Left ventricle myocardium inferior (tissue), 1 donor: ENCODE data around the gene GATAD2B. TPM values are rescaled to one million over a fixed set of nuclear protein-coding genes. Genes with fewer than 3 reads are reported as not detected.
A peak's percentile ranks its signal among the peaks of the same experiment; 100 is the strongest.

ENCODE experiments used
- DNase-seq: peaks from one replicate; pipeline ENCODE4 v3.0.0-alpha.2; 2020
- H3K27ac ChIP-seq: fragments of 200-600 bp; replicated peaks from 2 replicates; pipeline ENCODE4 v1.8.0; 2021
- H3K27me3 ChIP-seq: fragments of 200-600 bp; 2 replicates; pipeline ENCODE4 v1.8.0; 2021; ENCODE audit warnings: low read depth
- H3K36me3 ChIP-seq: fragments of 200-600 bp; 2 replicates; pipeline ENCODE4 v1.8.0; 2021
- H3K4me1 ChIP-seq: fragments of 200-600 bp; 2 replicates; pipeline ENCODE4 v1.8.0; 2021
- H3K4me3 ChIP-seq: fragments of 200-600 bp; 2 replicates; pipeline ENCODE4 v1.8.0; 2021; ENCODE audit warnings: mild to moderate bottlenecking, moderate library complexity
- H3K9me3 ChIP-seq: fragments of 200-600 bp; replicated peaks from 2 replicates; pipeline ENCODE4 v1.8.0; 2021
- intact Hi-C: fragments of 100-400 bp; cut with micrococcal nuclease; formaldehyde crosslinking; loops from one replicate; pipeline ENCODE4 v1.11.0; 2022
- total RNA-seq: library from RNA; stranded (reverse); fragmentation: NEBNext Ultra II Directional; extraction: Animal tissue kit (Norgen Biotek cat#: 25700); gene quantifications from one replicate; pipeline ENCODE4 v1.2.1, GENCODE V29; 2021
- TF ChIP-seq, protein P1 (sequence below): fragments of 200-600 bp; IDR thresholded peaks from 2 replicates; pipeline ENCODE4 v1.8.0; 2021; ENCODE audit warnings: antibody characterized with exemption, mild to moderate bottlenecking, borderline replicate concordance
- donor health status: DM: no; HTN: yes; CAD: no; lungs with severe emphysema.

GATAD2B gene
- total RNA-seq, 1 donor from 2014 or later: 35.4 TPM

- peaks cover 69% of the 10 kb centered on the region for H3K36me3 ChIP-seq
Observed at GRCh38 chr1:153933430-153933829, 10.7 kb upstream of the GATAD2B start.

DNA sequence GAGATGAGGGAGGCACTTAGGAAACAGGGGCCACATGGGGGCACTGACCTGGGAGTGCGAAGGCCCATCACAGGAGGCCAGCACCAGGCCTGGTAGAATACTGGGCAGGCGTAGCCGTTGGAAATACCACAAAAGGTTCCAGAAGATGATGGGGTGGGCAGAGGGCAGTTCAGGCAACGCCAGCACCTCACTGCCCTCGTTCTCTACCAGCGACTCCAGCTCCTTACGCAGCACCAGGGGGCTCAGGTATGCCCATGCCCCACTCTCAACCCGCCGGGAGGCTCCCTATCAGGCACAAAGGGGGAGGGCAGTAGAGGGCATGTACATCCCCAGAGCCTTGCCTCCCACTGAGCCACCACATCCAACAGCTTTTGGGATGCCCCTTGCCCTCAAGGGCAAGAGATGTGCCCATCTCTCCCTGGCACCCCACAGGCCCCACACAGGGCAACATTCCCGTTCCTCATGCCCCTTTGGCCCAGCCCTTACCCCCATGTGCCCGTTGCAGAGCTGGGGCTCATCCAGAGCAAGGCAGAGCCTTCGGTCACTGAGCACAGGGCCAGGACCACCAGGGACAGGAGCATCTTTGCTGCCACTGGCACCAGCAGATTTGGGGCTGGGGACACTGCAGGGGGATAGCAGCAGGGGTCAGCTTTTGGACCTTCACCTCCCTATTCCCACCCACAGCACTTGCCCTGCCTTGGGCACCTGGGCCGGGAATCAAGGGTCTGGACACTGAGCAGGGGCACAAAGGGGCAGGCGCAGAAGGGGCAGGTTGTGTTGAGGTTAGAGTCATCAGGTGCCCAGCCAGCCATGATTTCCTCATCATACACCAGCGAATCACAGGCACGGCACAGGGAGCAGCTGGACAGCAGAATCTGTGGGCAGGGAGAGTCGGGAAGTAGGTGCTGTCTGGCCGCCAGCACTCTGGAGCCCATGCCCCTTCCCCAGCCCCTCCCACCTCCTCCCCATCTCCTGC is 9.7 kb upstream of the GATAD2B start:
- TF ChIP-seq, protein P1, sequence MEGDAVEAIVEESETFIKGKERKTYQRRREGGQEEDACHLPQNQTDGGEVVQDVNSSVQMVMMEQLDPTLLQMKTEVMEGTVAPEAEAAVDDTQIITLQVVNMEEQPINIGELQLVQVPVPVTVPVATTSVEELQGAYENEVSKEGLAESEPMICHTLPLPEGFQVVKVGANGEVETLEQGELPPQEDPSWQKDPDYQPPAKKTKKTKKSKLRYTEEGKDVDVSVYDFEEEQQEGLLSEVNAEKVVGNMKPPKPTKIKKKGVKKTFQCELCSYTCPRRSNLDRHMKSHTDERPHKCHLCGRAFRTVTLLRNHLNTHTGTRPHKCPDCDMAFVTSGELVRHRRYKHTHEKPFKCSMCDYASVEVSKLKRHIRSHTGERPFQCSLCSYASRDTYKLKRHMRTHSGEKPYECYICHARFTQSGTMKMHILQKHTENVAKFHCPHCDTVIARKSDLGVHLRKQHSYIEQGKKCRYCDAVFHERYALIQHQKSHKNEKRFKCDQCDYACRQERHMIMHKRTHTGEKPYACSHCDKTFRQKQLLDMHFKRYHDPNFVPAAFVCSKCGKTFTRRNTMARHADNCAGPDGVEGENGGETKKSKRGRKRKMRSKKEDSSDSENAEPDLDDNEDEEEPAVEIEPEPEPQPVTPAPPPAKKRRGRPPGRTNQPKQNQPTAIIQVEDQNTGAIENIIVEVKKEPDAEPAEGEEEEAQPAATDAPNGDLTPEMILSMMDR: no peak
- no peak overlapping the region for H3K27ac ChIP-seq
- no peaks in the 10 kb centered on the region for H3K9me3 ChIP-seq
- no peak overlapping the region for H3K4me3 ChIP-seq
- no peak for DNase-seq
- intact Hi-C loops: no loop called here
- H3K36me3 ChIP-seq: peaks cover 60% of the 10 kb centered on the region
- H3K4me1 ChIP-seq: peaks cover 16% of the 10 kb centered on the region
- no peaks in the 10 kb centered on the region for H3K27me3 ChIP-seq

More at GRCh38 chr1:153933430-153933829, 10.7 kb upstream of the GATAD2B start:
- Histone ChIP-seq H3K27me3 (no peaks in the 10 kb centered on the region), H3K4me1 (peaks cover 9% of the 10 kb centered on the region), H3K27ac (no peak overlapping the region), H3K9me3 (no peaks in the 10 kb centered on the region), H3K4me3 (no peak overlapping the region)
- DNase-seq: no peak
- TF ChIP-seq, protein P1: no peak
- intact Hi-C loops: no loop called here

GRCh38 chr1:153929981-153930948 is 7.5 kb upstream of the GATAD2B start:
- H3K4me1 ChIP-seq: peaks cover 16% of the 10 kb centered on the region
- no peak overlapping the region for H3K4me3 ChIP-seq
- H3K27ac ChIP-seq: peak overlapping the region; percentile 63
- TF ChIP-seq, protein P1: no peak
- H3K9me3 ChIP-seq: no peaks in the 10 kb centered on the region
- H3K36me3 ChIP-seq: peaks cover 38% of the 10 kb centered on the region
- DNase-seq: no peak
- intact Hi-C loops: no loop called here
- H3K27me3 ChIP-seq: no peaks in the 10 kb centered on the region

- intact Hi-C loops: no loop called here
- TF ChIP-seq, protein P1: no peak
Observed at GRCh38 chr1:153929426-153929825, 6.7 kb upstream of the GATAD2B start.

DNA sequence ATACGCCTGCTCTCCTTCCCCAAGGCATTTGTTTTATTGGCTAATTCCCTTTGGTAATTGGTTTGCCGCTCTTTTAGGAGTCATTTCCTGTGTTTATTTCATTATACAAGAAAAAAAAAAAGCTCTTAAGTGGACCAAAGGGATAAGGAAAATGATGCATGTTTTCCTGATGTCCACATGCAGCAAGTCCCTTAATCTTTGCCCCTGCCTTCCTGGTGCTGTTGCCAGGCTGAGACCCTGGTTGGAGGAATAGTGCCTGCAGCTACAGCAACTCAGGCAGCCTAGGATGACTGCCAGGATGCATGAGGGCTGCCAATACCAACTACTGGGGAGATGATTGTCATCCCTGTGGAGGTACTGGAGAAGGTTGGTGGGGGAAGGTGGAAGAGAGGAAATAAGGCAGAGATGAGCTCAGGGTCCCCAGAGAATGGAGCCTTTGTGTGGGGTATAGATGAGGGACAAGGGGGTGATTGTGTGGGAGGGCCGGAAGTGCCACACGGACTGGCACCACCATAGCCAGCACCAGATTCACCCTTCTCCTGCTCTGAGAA is 6.1 kb upstream of the GATAD2B start:
- Histone ChIP-seq H3K4me1 (peaks cover 20% of the 10 kb centered on the region), H3K9me3 (no peaks in the 10 kb centered on the region), H3K36me3 (peaks cover 24% of the 10 kb centered on the region), H3K4me3 (no peak overlapping the region), H3K27me3 (no peaks in the 10 kb centered on the region), H3K27ac (peak overlapping the region; percentile 63)
- intact Hi-C loops: no loop called here
- TF ChIP-seq, protein P1: no peak
- no peak for DNase-seq

More at GRCh38 chr1:153929426-153929825, 6.7 kb upstream of the GATAD2B start:
- DNase-seq: no peak
- H3K36me3 ChIP-seq: peaks cover 29% of the 10 kb centered on the region
- H3K9me3 ChIP-seq: no peaks in the 10 kb centered on the region
- peak overlapping the region; percentile 63 for H3K27ac ChIP-seq
- peaks cover 16% of the 10 kb centered on the region for H3K4me1 ChIP-seq
- H3K27me3 ChIP-seq: no peaks in the 10 kb centered on the region
- H3K4me3 ChIP-seq: no peak overlapping the region
